ENCODE data around the gene NPTX1.

Gene NPTX1

GRCh38 chr17:80504686-80505413 is 28.4 kb upstream of the NPTX1 start:
- in situ Hi-C loops (cut with MboI; ENCODE audit: low sequenced_read_pairs) = no loop called here

- in situ Hi-C loops (cut with MboI; ENCODE audit: low sequenced_read_pairs) = no loop called here
These were observed 27.5 kb upstream of the NPTX1 start for GRCh38 chr17:80503921-80504320.

- in situ Hi-C loops (cut with MboI; ENCODE audit: low sequenced_read_pairs) = no loop called here
These were observed 26.6 kb upstream of the NPTX1 start for GRCh38 chr17:80503031-80503430.

GRCh38 chr17:80502578-80502877 is 26.1 kb upstream of the NPTX1 start:
- in situ Hi-C loops (cut with MboI; ENCODE audit: low sequenced_read_pairs) = no loop called here

GRCh38 chr17:80501741-80502577 is 25.6 kb upstream of the NPTX1 start:
- in situ Hi-C loops (cut with MboI; ENCODE audit: low sequenced_read_pairs) = no loop called here

GRCh38 chr17:80499961-80500665 is 23.7 kb upstream of the NPTX1 start:
- in situ Hi-C loops (cut with MboI; ENCODE audit: low sequenced_read_pairs) = no loop called here

- in situ Hi-C loops (cut with MboI; ENCODE audit: low sequenced_read_pairs) = no loop called here
These were observed 23.2 kb upstream of the NPTX1 start for GRCh38 chr17:80499560-80499959.

- in situ Hi-C loops (cut with MboI; ENCODE audit: low sequenced_read_pairs) = no loop called here
These were observed 22.6 kb upstream of the NPTX1 start for GRCh38 chr17:80498920-80499410.

GRCh38 chr17:80498242-80498919 is 22.0 kb upstream of the NPTX1 start:
- in situ Hi-C loops (cut with MboI; ENCODE audit: low sequenced_read_pairs) = no loop called here

GRCh38 chr17:80497726-80498241 is 21.4 kb upstream of the NPTX1 start:
- in situ Hi-C loops (cut with MboI; ENCODE audit: low sequenced_read_pairs) = no loop called here

- in situ Hi-C loops (cut with MboI; ENCODE audit: low sequenced_read_pairs) = no loop called here
These were observed 18.1 kb upstream of the NPTX1 start for GRCh38 chr17:80494547-80494946.

GRCh38 chr17:80492343-80493136 is 16.1 kb upstream of the NPTX1 start:
- in situ Hi-C loops (cut with MboI; ENCODE audit: low sequenced_read_pairs) = no loop called here

GRCh38 chr17:80491478-80492342 is 15.3 kb upstream of the NPTX1 start:
- in situ Hi-C loops (cut with MboI; ENCODE audit: low sequenced_read_pairs) = no loop called here

GRCh38 chr17:80487511-80487910 is 11.1 kb upstream of the NPTX1 start:
- in situ Hi-C loops (cut with MboI; ENCODE audit: low sequenced_read_pairs) = no loop called here

- in situ Hi-C loops (cut with MboI; ENCODE audit: low sequenced_read_pairs) = no loop called here
These were observed 10.3 kb upstream of the NPTX1 start for GRCh38 chr17:80486692-80487091.

GRCh38 chr17:80485846-80486245 is 9.4 kb upstream of the NPTX1 start:
- in situ Hi-C loops (cut with MboI; ENCODE audit: low sequenced_read_pairs) = no loop called here

GRCh38 chr17:80482555-80483308 is 6.3 kb upstream of the NPTX1 start:
- in situ Hi-C loops (cut with MboI; ENCODE audit: low sequenced_read_pairs) = no loop called here

- in situ Hi-C loops (cut with MboI; ENCODE audit: low sequenced_read_pairs) = no loop called here
These were observed 5.6 kb upstream of the NPTX1 start for GRCh38 chr17:80482058-80482318.

All from HL-60/S4 (cell line).